T follicular helper cell (primary cell): ENCODE data around the gene RUVBL2.

Source experiments
- DNase-seq: peaks from one replicate; pipeline ENCODE4 v3.0.0-alpha.2; 2020; ENCODE audit warnings: low read depth

RUVBL2 gene

DNA sequence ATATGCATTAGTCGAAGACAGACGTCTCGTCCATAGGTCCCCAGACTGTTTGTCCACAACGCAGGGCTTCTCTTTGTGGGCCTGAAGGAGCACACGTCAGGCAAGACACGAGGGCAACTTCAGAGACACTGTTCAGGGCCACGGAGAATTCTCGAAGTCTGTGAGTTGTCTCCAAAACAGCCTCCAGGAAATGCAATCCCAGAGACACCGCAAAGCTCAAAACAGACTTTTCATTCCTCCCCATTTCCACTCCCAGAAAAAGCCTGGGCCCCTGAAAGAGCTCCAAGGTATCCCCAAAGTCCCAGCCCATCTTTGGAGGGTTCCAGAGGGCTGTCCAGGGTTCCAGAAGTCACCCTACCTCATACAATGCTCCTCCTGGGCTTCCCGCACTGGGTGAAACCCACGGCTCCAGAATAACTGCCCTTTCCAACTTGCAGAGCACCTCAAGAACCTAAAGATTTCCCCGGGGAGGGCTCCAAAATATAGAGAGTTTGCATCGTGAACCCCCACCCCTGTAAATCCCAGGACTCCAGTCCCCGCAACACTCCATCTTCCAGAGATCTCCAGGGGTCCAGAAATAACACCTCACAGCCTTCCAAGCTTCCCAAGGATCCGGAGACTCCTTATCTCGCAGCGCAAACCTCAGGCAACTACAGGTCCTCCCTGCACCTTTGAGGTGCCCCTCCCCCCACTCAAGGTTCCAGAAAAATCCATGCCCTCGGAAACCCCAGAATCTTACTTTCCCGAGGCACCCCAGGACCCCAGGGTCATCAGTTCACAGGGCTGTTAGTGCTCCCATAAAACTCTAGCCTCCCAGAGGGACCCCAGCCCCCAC is 29.3 kb upstream of the RUVBL2 start:
- DNase-seq, result no peak

DNA sequence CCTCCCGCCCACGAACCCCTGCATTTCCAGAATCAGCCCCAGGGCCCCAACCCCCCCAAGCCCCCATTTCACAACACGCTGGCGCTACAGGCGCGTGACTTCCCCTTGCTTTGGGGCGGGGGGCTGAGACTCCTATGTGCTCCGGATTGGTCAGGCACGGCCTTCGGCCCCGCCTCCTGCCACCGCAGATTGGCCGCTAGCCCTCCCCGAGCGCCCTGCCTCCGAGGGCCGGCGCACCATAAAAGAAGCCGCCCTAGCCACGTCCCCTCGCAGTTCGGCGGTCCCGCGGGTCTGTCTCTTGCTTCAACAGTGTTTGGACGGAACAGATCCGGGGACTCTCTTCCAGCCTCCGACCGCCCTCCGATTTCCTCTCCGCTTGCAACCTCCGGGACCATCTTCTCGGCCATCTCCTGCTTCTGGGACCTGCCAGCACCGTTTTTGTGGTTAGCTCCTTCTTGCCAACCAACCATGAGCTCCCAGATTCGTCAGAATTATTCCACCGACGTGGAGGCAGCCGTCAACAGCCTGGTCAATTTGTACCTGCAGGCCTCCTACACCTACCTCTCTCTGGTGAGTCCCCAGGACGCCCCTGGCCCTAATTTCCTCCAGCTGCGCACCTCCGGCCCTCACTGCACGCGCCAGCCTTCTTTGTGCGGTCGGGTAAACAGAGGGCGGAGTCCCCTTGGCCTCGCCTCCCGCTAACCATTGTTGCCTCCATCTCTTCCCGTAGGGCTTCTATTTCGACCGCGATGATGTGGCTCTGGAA is 28.5 kb upstream of the RUVBL2 start, which contains the start of gene FTL:
Gene FTL, plus strand, starts transcription at position 270 of the 766 bp plus-strand sequence. Its CDS starts 199 bp downstream, at position 469.
- DNase-seq, result peak; percentile 72

GRCh38 chr19:48965806-48966540 is 27.7 kb upstream of the RUVBL2 start:
- DNase-seq, result peak; percentile 84

DNA sequence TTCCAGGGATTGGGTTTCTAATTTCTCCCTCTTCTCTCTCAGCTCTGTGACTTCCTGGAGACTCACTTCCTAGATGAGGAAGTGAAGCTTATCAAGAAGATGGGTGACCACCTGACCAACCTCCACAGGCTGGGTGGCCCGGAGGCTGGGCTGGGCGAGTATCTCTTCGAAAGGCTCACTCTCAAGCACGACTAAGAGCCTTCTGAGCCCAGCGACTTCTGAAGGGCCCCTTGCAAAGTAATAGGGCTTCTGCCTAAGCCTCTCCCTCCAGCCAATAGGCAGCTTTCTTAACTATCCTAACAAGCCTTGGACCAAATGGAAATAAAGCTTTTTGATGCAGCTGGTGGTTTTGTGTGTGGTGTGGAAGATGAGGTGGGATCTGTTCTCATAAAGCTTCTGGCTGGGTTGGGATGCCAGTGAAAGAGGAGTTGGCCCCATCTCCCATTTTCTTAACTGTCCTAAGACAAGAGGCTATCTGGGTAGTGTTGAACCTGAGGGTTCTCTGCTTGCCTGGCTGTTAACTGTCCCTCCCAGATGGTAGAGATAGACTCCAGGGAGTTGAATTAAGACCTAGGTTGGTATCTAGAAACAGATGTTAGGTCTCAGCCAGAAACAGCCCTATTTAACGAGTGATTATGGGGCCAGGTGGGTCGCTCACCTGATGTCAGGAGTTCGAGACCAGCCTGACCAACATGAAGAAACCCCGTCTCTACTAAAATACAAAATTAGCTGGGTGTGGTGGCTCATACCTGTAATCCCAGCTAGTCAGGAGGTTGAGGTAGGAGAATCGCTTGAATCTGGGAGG is 26.9 kb upstream of the RUVBL2 start:
- DNase-seq, result no peak

- no peak for DNase-seq
Observed at GRCh38 chr19:48967346-48968178, 26.1 kb upstream of the RUVBL2 start.

DNA sequence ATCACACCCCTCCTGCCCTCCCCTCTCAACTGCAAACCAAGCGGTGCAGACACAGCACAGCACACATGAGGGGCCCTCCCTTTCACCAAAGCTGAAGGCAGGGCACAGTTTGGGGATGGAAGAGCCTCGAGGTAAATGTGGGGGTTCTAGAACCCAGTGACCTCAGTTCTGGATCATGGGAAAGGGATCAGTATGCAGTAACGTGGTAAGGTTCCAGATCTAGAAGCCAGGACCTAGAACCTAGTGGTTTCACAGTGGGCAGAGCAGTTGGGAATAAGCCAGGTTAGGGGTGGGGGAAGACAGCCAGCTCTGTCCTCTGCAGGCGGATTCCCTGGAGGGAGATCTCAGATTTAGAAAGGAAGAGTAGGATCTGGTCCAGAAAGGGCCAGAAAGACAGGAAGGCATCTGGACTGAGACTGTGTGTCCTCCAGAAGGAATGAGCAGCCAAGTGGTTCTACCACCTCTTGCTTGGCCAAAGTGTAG is 25.5 kb upstream of the RUVBL2 start:
- no peak for DNase-seq

- DNase-seq, result no peak
Observed at GRCh38 chr19:48968813-48969218, 24.9 kb upstream of the RUVBL2 start.

GRCh38 chr19:48969276-48970138 is 24.2 kb upstream of the RUVBL2 start:
- no peak for DNase-seq

- no peak for DNase-seq
Observed at GRCh38 chr19:48970139-48970766, 23.4 kb upstream of the RUVBL2 start.

GRCh38 chr19:48970923-48971395 is 22.7 kb upstream of the RUVBL2 start:
- peak; percentile 72 for DNase-seq

DNA sequence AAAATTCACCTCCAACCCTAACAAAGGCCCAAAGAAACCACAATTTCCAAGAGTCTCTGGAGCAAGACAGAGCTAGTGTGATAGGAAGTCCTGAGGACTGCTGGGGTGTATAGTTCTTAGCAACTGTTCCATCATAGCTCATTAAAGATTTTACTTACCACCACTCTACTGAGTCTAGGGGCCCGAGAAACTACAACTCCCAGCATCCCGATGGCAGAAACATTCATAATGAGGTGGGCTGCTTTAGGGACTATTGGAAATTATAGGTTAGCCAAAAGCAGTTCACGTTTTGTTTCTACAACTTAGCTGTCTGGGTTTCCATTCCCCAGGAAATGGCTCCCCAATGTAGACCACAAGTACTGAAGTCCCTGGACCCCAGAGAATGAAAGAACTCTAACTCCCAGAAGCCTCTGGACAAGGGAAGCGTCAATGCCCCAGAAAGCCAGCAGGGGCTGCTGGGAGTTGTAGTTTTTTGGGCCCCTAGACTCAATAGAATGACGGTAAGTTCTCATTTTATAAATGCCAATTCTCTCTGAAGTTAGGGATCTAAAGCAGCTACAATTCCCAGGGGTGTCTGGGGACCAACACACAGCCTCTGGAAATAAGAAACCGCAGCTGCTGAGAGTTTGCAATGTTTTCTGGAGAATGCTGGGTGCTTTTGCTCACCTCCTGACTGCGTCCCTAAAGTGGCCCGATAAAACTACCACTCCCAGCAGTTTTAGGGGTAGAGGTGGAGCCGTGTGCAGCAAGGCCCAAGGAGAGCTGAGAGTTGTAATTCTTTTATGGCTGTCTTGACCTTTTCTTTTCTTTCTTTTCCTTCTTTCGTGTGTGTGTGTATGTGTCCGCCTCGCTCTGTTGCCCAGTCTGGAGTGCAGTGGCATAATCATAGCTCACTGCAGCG is 17.5 kb upstream of the RUVBL2 start:
- DNase-seq, result no peak

DNA sequence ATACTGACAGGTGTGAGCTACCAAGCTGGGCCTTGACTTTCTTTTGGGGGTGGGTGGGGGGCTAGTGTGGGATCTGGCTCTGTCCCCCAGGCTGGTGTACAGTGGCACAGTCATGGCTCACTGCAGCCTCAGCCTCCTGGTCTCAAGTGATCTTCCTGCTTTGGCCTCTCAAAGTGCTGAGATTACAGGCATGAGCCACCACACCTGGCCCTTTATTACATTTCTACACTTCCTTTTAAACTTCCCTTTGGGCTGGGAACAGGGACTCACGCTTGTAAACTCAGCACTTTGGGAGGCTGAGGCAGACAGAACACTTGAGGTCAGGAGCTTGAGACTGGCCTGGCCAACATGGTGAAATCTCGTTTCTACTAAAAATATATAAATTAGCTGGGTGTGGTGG is 16.6 kb upstream of the RUVBL2 start:
- no peak for DNase-seq

GRCh38 chr19:48982280-48982679 is 11.4 kb upstream of the RUVBL2 start:
- DNase-seq, result no peak

- DNase-seq, result no peak
Observed at GRCh38 chr19:48985711-48986110, 8.0 kb upstream of the RUVBL2 start.

GRCh38 chr19:48986211-48986610 is 7.5 kb upstream of the RUVBL2 start:
- DNase-seq, result no peak

DNA sequence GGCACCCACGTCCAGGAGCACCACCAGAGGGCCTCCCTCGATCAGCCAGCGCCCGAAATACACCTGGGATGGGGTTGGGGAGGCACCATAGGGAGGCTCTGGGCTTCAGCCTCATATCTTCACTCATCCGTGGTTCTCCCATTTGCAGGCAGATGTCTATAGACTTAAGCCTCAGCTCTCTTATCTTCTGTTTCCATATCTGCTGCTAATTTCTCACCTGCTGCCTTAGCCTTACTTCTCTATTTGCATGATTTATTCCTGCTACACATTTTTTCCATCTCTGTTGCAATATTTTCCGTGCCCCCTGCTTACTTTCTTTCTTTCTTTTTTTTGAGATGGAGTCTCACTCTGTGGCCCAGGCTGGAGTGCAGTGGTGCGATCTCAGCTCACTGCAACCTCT is 6.4 kb upstream of the RUVBL2 start:
- DNase-seq, result no peak

GRCh38 chr19:48988286-48988685 is 5.4 kb upstream of the RUVBL2 start:
- DNase-seq, result no peak

GRCh38 chr19:48988860-48989259 is 4.8 kb upstream of the RUVBL2 start:
- no peak for DNase-seq
